Endothelial cell of umbilical vein (primary cell): ENCODE measurements around the gene NCK2. TPM values are rescaled to one million over a fixed set of nuclear protein-coding genes. Genes with fewer than 3 reads are reported as not detected.

Source experiments
- BruUV-seq: library from RNA; stranded (reverse); fragments of 400-500 nt; replicated peaks from 2 replicates; lab custom pipeline; 2021; lab: Mats Ljungman, UMichigan
- CTCF ChIA-PET: fragments of 300-600, 350-600 bp; sonication (Branson Sonifier 250); formaldehyde crosslinking; loops from one replicate; lab custom pipeline; 2021; ENCODE audit warnings: antibody characterized with exemption, inconsistent platforms; lab: Charles Lee
- POLR2A ChIA-PET: fragments of 300-600, 350-600 bp; sonication (Branson Sonifier 250); formaldehyde crosslinking; loops from one replicate; lab custom pipeline; 2021; ENCODE audit warnings: antibody characterized with exemption, inconsistent platforms; lab: Charles Lee
- DNase-seq: peaks from one replicate; pipeline ENCODE4 v3.0.0-alpha.2; 2011; ENCODE audit warnings: low read depth, low spot score
- FAIRE-seq: peaks from 2 replicates; lab custom pipeline; 2011; peaks lifted over from hg19 to GRCh38; lab: Jason Lieb, UNC
- H2AFZ ChIP-seq: 2 replicates; pipeline ENCODE4 v1.6.0; 2012; ENCODE audit warnings: low read depth, low read length, control low read depth, inconsistent platforms
- H3K27ac ChIP-seq: 2 replicates; pipeline ENCODE4 v1.5.1; 2011; ENCODE audit warnings: low read depth, mild to moderate bottlenecking, control low read depth, low read length, moderate library complexity; ENCODE audit not compliant: insufficient read depth
- H3K27me3 ChIP-seq, 2 experiments: 2 replicates each; pipeline versions ENCODE4 v1.6.0 to v1.6.1; 2011; ENCODE audit warnings: low read length in 2 of 2, mixed read lengths in 1 of 2; ENCODE audit not compliant: control insufficient read depth in 2 of 2, insufficient read depth in 2 of 2
- H3K36me3 ChIP-seq, 2 experiments: 2 replicates in 1 of 2; 3 replicates in 1 of 2; pipeline ENCODE4 v1.5.1; 2011; ENCODE audit warnings: low read length in 2 of 2, mild to moderate bottlenecking in 1 of 2, moderate library complexity in 1 of 2; ENCODE audit not compliant: control insufficient read depth in 2 of 2, insufficient read depth in 2 of 2; ENCODE audit errors: extremely low read depth in 1 of 2
- H3K4me1 ChIP-seq: 3 replicates; pipeline ENCODE4 v1.5.1; 2011; ENCODE audit warnings: mild to moderate bottlenecking, low read length; ENCODE audit not compliant: control insufficient read depth, insufficient read depth; ENCODE audit errors: extremely low read depth
- H3K4me2 ChIP-seq: 2 replicates; pipeline ENCODE4 v1.6.1; 2011; ENCODE audit warnings: low read length, control low read depth, mixed read lengths; ENCODE audit not compliant: insufficient read depth
- H3K4me3 ChIP-seq, 3 experiments: fragments of 200-600 bp in 1 of 3; sonication (generic), shearing (Covaris generic) in 1 of 3; replicated peaks in 1 of 3; 2 replicates each; pipeline ENCODE4 v1.5.1; 2011 to 2016; ENCODE audit warnings: control low read depth in 3 of 3, low read length in 3 of 3, mild to moderate bottlenecking in 2 of 3, inconsistent platforms in 1 of 3, low read depth in 1 of 3, moderate library complexity in 1 of 3; ENCODE audit not compliant: insufficient read depth in 1 of 3
- H3K79me2 ChIP-seq: 2 replicates; pipeline ENCODE4 v1.6.0; 2012; ENCODE audit warnings: low read length, inconsistent platforms; ENCODE audit not compliant: control insufficient read depth, insufficient read depth
- H3K9ac ChIP-seq: replicated peaks from 2 replicates; pipeline ENCODE3; 2011; ENCODE audit warnings: low read length, control low read depth; ENCODE audit not compliant: insufficient read depth; ENCODE audit errors: extremely low read depth
- H3K9me1 ChIP-seq: replicated peaks from 3 replicates; pipeline ENCODE4 v1.6.0; 2011; ENCODE audit warnings: mild to moderate bottlenecking, low read length; ENCODE audit not compliant: control insufficient read depth, insufficient read depth; ENCODE audit errors: extremely low read depth
- H3K9me3 ChIP-seq: replicated peaks from 2 replicates; pipeline ENCODE4 v1.5.1; 2012; ENCODE audit warnings: low read length, inconsistent platforms; ENCODE audit not compliant: control insufficient read depth, insufficient read depth
- H4K20me1 ChIP-seq: replicated peaks from 2 replicates; pipeline ENCODE3; 2011; ENCODE audit warnings: mild to moderate bottlenecking, low read length; ENCODE audit not compliant: control insufficient read depth, insufficient read depth; ENCODE audit errors: extremely low read depth
- EZH2 ChIP-seq: IDR thresholded peaks from 2 replicates; pipeline ENCODE4 v1.6.1; 2012; ENCODE audit warnings: borderline replicate concordance, low read depth, mild to moderate bottlenecking, moderate library complexity, low read length, inconsistent platforms; ENCODE audit not compliant: severe bottlenecking
- FOS ChIP-seq: IDR thresholded peaks from 2 replicates; pipeline ENCODE4 v1.6.1; 2011; ENCODE audit warnings: mild to moderate bottlenecking, low read length, moderate library complexity, borderline replicate concordance; ENCODE audit not compliant: insufficient read depth
- GATA2 ChIP-seq: IDR thresholded peaks from 2 replicates; pipeline ENCODE4 v1.7.0; 2011; ENCODE audit warnings: low read depth, mild to moderate bottlenecking, moderate library complexity, mixed read lengths, low read length; ENCODE audit not compliant: insufficient read length, insufficient read depth
- JUN ChIP-seq: IDR thresholded peaks from 2 replicates; pipeline ENCODE4 v1.6.1; 2011; ENCODE audit warnings: borderline replicate concordance, low read depth; ENCODE audit not compliant: insufficient read length, insufficient read depth
- MYC ChIP-seq: IDR thresholded peaks from one replicate; pipeline ENCODE4 v1.6.1; 2011; ENCODE audit warnings: mild to moderate bottlenecking, low read depth, low read length
- POLR2A ChIP-seq: IDR thresholded peaks from 2 replicates; pipeline ENCODE4 v1.6.1; 2012; ENCODE audit warnings: low read depth, mild to moderate bottlenecking, control low read depth, low read length
- POLR2AphosphoS5 ChIP-seq: IDR thresholded peaks from 2 replicates; pipeline ENCODE4 v1.6.1; 2012; ENCODE audit warnings: low read depth, mild to moderate bottlenecking, control low read depth, low read length, moderate library complexity; ENCODE audit not compliant: insufficient read depth
- dilution Hi-C: fragments of 300-500 bp; cut with MboI; formaldehyde crosslinking; loops from one replicate; pipeline ENCODE4 v1.15.0; 2019; ENCODE audit warnings: low sequenced_read_pairs; ENCODE audit not compliant: extremely low pct_ligation_motif_present
- intact Hi-C: fragments of 100-400 bp; cut with micrococcal nuclease; formaldehyde crosslinking; loops from one replicate; pipeline ENCODE4 v1.10.0; 2022
- polyA plus RNA-seq, 4 experiments: library from polyadenylated mRNA; depleted of rRNA in 3 of 4; stranded (reverse) in 3 of 4; unstranded in 1 of 4; fragments of >200 nt; gene quantifications; 2 replicates each; pipeline versions ENCODE4 v1.2.1 to v1.2.3, GENCODE V29; 2011 to 2012; ENCODE audit warnings: missing spikeins in 1 of 4
- total RNA-seq: library from RNA; stranded (reverse); gene quantifications from 2 replicates; pipeline ENCODE4 v1.2.3, GENCODE V29; 2021
- TF ChIP-seq, protein P1 (sequence below), 2 donors: IDR thresholded peaks; 1 replicate in 1 of 2; 2 replicates in 1 of 2; pipeline ENCODE4 v1.5.1; 2011; ENCODE audit warnings: low read length in 2 of 2, mild to moderate bottlenecking in 2 of 2, moderate library complexity in 2 of 2, control low read depth in 1 of 2, inconsistent platforms in 1 of 2, low read depth in 1 of 2; ENCODE audit not compliant: insufficient read depth in 1 of 2; ENCODE audit errors: extremely low read depth in 1 of 2
- TF ChIP-seq, protein P2 (sequence below): IDR thresholded peaks from 2 replicates; pipeline ENCODE4 v1.6.1; 2011; ENCODE audit not compliant: insufficient read depth, insufficient read length

NCK2 gene
- total and polyA plus RNA-seq, 2 donors (not counting 3 experiments of a cell fraction or from before 2014, with no cell fraction given) = 23.8 to 39.1 TPM

DNA sequence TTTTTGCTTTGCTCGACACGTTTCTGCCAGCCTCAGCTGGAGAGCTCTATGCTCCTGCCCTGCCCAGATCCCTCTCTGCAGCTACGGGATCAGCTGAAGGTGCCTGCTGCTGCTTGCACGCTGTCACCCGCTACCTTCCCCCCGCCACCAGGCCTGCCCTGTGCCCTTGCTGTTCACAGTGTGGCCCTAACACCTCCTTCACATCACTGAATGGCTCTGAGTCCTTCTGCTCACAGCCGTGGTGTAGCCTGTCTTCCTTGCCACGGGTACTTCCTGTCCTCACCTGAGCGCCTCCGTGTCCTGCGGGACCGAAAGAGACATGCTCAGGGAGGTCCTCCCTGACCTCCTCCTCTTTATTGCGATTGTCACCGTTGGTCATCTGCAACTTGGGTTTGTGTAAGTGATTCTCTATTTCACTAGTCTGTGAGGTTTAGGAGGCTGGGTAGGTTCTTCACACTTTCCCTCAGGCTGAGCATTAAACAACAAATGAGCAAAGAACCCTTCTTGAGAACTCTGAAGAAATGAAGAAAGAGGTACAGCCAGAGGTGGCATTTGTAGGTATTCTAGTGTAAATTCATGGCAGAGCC is 127.5 kb downstream of the NCK2 start:
- POLR2A ChIA-PET = no interaction called here
- Histone ChIP-seq H3K9me3 (no peaks in the 10 kb centered on the region), H3K4me2 (no peak overlapping the region), H3K27me3 (no peaks in the 10 kb centered on the region), H3K4me1 (no peaks in the 10 kb centered on the region), H4K20me1 (peaks cover 3% of the 10 kb centered on the region), H3K4me3 (no peak overlapping the region), H3K9ac (no peak overlapping the region), H2AFZ (no peak overlapping the region), H3K36me3 (no peaks in the 10 kb centered on the region), H3K9me1 (no peaks in the 10 kb centered on the region), H3K79me2 (no peaks in the 10 kb centered on the region), H3K27ac (no peak overlapping the region)
- CTCF ChIA-PET = no interaction called here
- BruUV-seq = no TSS peak
- intact Hi-C loops = no loop called here
- FAIRE-seq (no peak), DNase-seq (no peak)
- TF ChIP-seq, protein P1, sequence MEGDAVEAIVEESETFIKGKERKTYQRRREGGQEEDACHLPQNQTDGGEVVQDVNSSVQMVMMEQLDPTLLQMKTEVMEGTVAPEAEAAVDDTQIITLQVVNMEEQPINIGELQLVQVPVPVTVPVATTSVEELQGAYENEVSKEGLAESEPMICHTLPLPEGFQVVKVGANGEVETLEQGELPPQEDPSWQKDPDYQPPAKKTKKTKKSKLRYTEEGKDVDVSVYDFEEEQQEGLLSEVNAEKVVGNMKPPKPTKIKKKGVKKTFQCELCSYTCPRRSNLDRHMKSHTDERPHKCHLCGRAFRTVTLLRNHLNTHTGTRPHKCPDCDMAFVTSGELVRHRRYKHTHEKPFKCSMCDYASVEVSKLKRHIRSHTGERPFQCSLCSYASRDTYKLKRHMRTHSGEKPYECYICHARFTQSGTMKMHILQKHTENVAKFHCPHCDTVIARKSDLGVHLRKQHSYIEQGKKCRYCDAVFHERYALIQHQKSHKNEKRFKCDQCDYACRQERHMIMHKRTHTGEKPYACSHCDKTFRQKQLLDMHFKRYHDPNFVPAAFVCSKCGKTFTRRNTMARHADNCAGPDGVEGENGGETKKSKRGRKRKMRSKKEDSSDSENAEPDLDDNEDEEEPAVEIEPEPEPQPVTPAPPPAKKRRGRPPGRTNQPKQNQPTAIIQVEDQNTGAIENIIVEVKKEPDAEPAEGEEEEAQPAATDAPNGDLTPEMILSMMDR (IDR thresholded peaks at IDR 0.05; ENCODE audit: extremely low read depth in 1 of 2, insufficient read depth in 1 of 2, low read depth in 1 of 2, low read length in 2 of 2) = no peak
- TF ChIP-seq JUN (no peak), FOS (no peak), POLR2AphosphoS5 (no peak), EZH2 (no peak), GATA2 (no peak), MYC (no peak), POLR2A (no peak)
- TF ChIP-seq, protein P2, sequence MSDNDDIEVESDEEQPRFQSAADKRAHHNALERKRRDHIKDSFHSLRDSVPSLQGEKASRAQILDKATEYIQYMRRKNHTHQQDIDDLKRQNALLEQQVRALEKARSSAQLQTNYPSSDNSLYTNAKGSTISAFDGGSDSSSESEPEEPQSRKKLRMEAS = no peak
- dilution Hi-C loops = no loop called here
